Measurements from ENCODE around the gene OSBPL8. TPM values are rescaled to one million over a fixed set of nuclear protein-coding genes. Genes with fewer than 3 reads are reported as not detected.

The OSBPL8 gene
- total RNA-seq, 1 experiment from 2014 or later: 81.7 TPM

GRCh38 chr12:76444408-76444984 lies 115.1 kb downstream of the OSBPL8 start:
- POLR2A ChIA-PET: no interaction called here
- H3K4me1 Mint-ChIP-seq: peaks cover 18% of the 10 kb centered on the region
- H3K36me3 Mint-ChIP-seq: peaks cover 2% of the 10 kb centered on the region; the same call in 1 of the 2 replicates
- DNase-seq (ENCODE audit: low spot score) (no peak), ATAC-seq (no peak)
- no peak overlapping the region for H3K4me3 Mint-ChIP-seq
- no peaks in the 10 kb centered on the region for H3K9me3 Mint-ChIP-seq
- TF ChIP-seq ZNF281 (CRISPR knock-in tag; IDR thresholded peaks at IDR 0.05): no peak
- no peak for TF ChIP-seq ZNF532 (CRISPR knock-in tag; IDR thresholded peaks at IDR 0.05; ENCODE audit: borderline replicate concordance)
- TF ChIP-seq E2F1 (CRISPR knock-in tag; IDR thresholded peaks at IDR 0.05): no peak
- CTCF ChIA-PET: no interaction called here
- H3K27ac Mint-ChIP-seq: peak overlapping the region; percentile 51; the same call in 1 of the 2 replicates
- H3K27me3 Mint-ChIP-seq (ENCODE audit: low read depth): no peaks in the 10 kb centered on the region

GRCh38 chr12:76441016-76441415 lies 118.6 kb downstream of the OSBPL8 start:
- peak overlapping the region; percentile 16 for H3K27ac Mint-ChIP-seq
- H3K4me3 Mint-ChIP-seq: no peak overlapping the region
- TF ChIP-seq ZNF317 (CRISPR knock-in tag; IDR thresholded peaks at IDR 0.05; ENCODE audit: borderline replicate concordance, low read depth) (no peak), SMAD3 (CRISPR knock-in tag; IDR thresholded peaks at IDR 0.05; ENCODE audit: borderline replicate concordance) (no peak), NFYB (CRISPR knock-in tag; conservative IDR thresholded peaks at IDR 0.05; ENCODE audit: low read depth) (no peak), ESRRA (CRISPR knock-in tag; IDR thresholded peaks at IDR 0.05; ENCODE audit: borderline replicate concordance) (no peak), ETV6 (CRISPR knock-in tag; IDR thresholded peaks at IDR 0.05) (no peak), ZNF281 (CRISPR knock-in tag; IDR thresholded peaks at IDR 0.05) (no peak), MAX (CRISPR knock-in tag; IDR thresholded peaks at IDR 0.05) (no peak), IRF2 (CRISPR knock-in tag; IDR thresholded peaks at IDR 0.05; ENCODE audit: borderline replicate concordance, low read depth) (no peak), AFF4 (CRISPR knock-in tag; IDR thresholded peaks at IDR 0.05; ENCODE audit: borderline replicate concordance) (no peak), ZNF671 (CRISPR knock-in tag; IDR thresholded peaks at IDR 0.05) (no peak), JUN (CRISPR knock-in tag; IDR thresholded peaks at IDR 0.05) (no peak), ZNF263 (CRISPR knock-in tag; IDR thresholded peaks at IDR 0.05; ENCODE audit: low read depth) (no peak), FOXK1 (CRISPR knock-in tag; IDR thresholded peaks at IDR 0.05) (no peak), CTCF (IDR thresholded peaks at IDR 0.05) (no peak)
- no peaks in the 10 kb centered on the region for H3K27me3 Mint-ChIP-seq (ENCODE audit: low read depth)
- H3K36me3 Mint-ChIP-seq: no peaks in the 10 kb centered on the region
- ATAC-seq (no peak), DNase-seq (ENCODE audit: low spot score) (no peak)
- peaks cover 19% of the 10 kb centered on the region for H3K4me1 Mint-ChIP-seq
- CTCF ChIA-PET: interaction anchor here (0.8 to 1.1 kb wide), 3 partner anchors 14 to 19 kb away, joined by 3 to 5 read pairs (median 4); no protein-coding TSS in a partner anchor
- peaks cover 7% of the 10 kb centered on the region; the same call in 1 of the 2 replicates for H3K9me3 Mint-ChIP-seq
- POLR2A ChIA-PET: no interaction called here

Data from WTC11 (cell line).